ENCODE measurements around the gene ENGASE.

ENGASE gene

GRCh38 chr17:79131274-79131635 is 56.6 kb downstream of the ENGASE start:
- no peak for DNase-seq (ENCODE audit: low read depth)
- H3K4me3 ChIP-seq (ENCODE audit: low read depth, low read length), result no peak overlapping the region
- no peak for TF ChIP-seq CTCF (conservative IDR thresholded peaks at IDR 0.05; ENCODE audit: low read depth, low read length)

- no peak overlapping the region for H3K4me3 ChIP-seq (ENCODE audit: low read depth, low read length)
- DNase-seq (ENCODE audit: low read depth), result no peak
- TF ChIP-seq CTCF (conservative IDR thresholded peaks at IDR 0.05; ENCODE audit: low read depth, low read length), result no peak
These were observed 57.1 kb downstream of the ENGASE start for GRCh38 chr17:79131701-79132100.

- no peak overlapping the region for H3K4me3 ChIP-seq (ENCODE audit: low read depth, low read length)
- no peak for DNase-seq (ENCODE audit: low read depth)
- TF ChIP-seq CTCF (conservative IDR thresholded peaks at IDR 0.05; ENCODE audit: low read depth, low read length), result no peak
These were observed 57.8 kb downstream of the ENGASE start for GRCh38 chr17:79132271-79133064.

GRCh38 chr17:79133214-79133613 is 58.6 kb downstream of the ENGASE start:
- no peak for DNase-seq (ENCODE audit: low read depth)
- H3K4me3 ChIP-seq (ENCODE audit: low read depth, low read length), result no peak overlapping the region
- TF ChIP-seq CTCF (conservative IDR thresholded peaks at IDR 0.05; ENCODE audit: low read depth, low read length), result no peak

GRCh38 chr17:79133985-79134384 is 59.4 kb downstream of the ENGASE start:
- no peak for DNase-seq (ENCODE audit: low read depth)
- TF ChIP-seq CTCF (conservative IDR thresholded peaks at IDR 0.05; ENCODE audit: low read depth, low read length), result no peak
- H3K4me3 ChIP-seq (ENCODE audit: low read depth, low read length), result no peak overlapping the region

- no peak for DNase-seq (ENCODE audit: low read depth)
- H3K4me3 ChIP-seq (ENCODE audit: low read depth, low read length), result no peak overlapping the region
- TF ChIP-seq CTCF (conservative IDR thresholded peaks at IDR 0.05; ENCODE audit: low read depth, low read length), result no peak
These were observed 60.4 kb downstream of the ENGASE start for GRCh38 chr17:79135011-79135410.
